ENCODE results near the gene FAM90A1.
"Not testable (repeated sequence)": the region's sequence is repeated elsewhere in the genome, so short reads cannot be mapped to it uniquely, and the experiment has no call there.

DNA sequence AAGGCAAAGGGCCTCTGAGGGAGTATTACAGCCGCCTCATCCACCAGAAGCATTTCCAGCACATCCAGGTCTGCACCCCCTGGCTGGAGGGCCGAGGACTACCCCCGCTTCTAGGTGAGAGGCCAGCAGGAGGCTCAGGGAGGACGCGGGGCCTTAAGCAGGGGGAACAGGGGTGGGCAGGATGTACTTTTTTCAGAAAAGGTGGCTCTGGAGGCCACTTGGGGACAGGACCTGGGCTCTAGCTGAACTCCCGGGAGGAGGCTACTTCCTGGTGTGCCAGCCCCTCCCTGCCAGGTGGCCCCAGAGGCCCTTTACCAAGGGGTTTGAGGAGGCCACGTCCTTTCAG lies 287 bp upstream of the FAM90A1 start:
- TF ChIP-seq, protein P1, sequence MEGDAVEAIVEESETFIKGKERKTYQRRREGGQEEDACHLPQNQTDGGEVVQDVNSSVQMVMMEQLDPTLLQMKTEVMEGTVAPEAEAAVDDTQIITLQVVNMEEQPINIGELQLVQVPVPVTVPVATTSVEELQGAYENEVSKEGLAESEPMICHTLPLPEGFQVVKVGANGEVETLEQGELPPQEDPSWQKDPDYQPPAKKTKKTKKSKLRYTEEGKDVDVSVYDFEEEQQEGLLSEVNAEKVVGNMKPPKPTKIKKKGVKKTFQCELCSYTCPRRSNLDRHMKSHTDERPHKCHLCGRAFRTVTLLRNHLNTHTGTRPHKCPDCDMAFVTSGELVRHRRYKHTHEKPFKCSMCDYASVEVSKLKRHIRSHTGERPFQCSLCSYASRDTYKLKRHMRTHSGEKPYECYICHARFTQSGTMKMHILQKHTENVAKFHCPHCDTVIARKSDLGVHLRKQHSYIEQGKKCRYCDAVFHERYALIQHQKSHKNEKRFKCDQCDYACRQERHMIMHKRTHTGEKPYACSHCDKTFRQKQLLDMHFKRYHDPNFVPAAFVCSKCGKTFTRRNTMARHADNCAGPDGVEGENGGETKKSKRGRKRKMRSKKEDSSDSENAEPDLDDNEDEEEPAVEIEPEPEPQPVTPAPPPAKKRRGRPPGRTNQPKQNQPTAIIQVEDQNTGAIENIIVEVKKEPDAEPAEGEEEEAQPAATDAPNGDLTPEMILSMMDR (IDR thresholded peaks at IDR 0.05): not testable (repeated sequence)
- not testable (repeated sequence) for TF ChIP-seq EZH2 (IDR thresholded peaks at IDR 0.05; ENCODE audit: borderline replicate concordance, insufficient read depth, low read depth, low read length, poor library complexity, severe bottlenecking)

Measured in B cell (primary cell).